ENCODE measurements around the gene TRAF7.
"Not testable (repeated sequence)": the region's sequence is repeated elsewhere in the genome, so short reads cannot be mapped to it uniquely, and the experiment has no call there.

TRAF7 gene

DNA sequence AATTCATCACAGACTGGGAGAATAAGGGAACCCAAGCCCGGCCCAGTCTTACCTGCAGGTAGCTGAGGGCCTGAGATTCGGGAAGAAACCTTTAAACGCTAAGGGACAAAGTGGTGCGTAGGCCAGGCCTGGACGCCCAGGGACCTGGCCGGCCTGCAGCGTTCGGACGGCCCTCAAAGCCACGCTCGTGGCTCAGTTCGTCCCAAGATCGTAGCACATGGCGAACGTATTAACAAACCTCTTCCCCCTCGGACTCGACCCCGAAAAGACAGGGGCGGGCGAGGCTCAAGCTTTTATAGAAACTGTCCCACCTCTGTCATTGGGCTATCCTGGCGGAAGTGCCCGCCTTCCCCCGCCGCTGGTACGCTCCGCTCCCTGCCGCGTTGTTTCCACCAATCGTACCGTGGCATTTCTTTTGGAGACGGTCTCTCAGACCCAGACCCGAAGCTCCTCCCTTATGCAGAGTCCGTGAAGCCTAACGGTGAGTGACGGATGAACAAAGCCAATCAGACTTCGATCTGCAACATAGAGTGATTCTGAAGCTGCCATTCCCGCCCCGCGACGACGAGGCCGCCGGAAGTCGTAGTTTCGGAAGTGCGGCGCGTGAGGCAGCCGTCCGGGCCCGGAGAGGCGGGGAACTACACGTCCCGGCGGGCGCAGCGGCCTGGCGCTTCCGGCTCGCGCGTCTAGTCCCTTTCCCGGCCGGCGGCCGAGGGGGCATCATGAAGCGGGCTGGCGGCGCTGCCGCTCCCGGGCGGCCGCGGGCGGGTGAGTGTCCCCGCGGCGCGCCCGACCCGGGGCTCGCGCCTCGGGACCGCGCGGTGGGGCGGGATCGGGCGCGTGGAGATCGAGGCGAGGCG is at the start of gene TRAF7:
Gene TRAF7 (plus strand): TSS at position 692 of the 860 bp plus-strand sequence. CDS start 8,139 bp downstream, outside the sequence.
- TF ChIP-seq, protein P1, sequence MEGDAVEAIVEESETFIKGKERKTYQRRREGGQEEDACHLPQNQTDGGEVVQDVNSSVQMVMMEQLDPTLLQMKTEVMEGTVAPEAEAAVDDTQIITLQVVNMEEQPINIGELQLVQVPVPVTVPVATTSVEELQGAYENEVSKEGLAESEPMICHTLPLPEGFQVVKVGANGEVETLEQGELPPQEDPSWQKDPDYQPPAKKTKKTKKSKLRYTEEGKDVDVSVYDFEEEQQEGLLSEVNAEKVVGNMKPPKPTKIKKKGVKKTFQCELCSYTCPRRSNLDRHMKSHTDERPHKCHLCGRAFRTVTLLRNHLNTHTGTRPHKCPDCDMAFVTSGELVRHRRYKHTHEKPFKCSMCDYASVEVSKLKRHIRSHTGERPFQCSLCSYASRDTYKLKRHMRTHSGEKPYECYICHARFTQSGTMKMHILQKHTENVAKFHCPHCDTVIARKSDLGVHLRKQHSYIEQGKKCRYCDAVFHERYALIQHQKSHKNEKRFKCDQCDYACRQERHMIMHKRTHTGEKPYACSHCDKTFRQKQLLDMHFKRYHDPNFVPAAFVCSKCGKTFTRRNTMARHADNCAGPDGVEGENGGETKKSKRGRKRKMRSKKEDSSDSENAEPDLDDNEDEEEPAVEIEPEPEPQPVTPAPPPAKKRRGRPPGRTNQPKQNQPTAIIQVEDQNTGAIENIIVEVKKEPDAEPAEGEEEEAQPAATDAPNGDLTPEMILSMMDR (IDR thresholded peaks at IDR 0.05; ENCODE audit: insufficient read depth, missing control alignments), result no peak
- DNase-seq (ENCODE audit: insufficient read length, low spot score), result peak; percentile 98
- FAIRE-seq, result no peak

DNA sequence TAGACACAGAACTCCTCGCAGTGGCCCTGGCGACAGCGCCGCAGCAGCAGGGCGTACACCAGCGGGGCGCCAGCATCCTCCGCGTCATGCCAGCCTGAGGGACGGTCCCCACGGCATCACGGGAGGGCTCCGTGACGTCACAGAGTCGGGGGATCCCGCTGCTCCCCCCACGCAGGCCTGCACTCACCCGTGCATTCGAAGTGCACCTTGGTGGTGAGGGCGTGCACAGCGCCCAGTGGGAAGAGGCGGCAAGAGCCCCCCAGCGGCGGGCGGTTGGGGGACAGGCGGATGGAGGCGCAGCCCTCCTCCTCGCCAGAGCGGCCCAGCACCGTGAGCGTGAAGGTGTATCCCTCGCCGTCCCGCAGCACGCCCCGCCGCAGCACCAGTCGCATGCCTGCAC is 49.4 kb upstream of the TRAF7 start:
- FAIRE-seq, result not testable (repeated sequence)

DNA sequence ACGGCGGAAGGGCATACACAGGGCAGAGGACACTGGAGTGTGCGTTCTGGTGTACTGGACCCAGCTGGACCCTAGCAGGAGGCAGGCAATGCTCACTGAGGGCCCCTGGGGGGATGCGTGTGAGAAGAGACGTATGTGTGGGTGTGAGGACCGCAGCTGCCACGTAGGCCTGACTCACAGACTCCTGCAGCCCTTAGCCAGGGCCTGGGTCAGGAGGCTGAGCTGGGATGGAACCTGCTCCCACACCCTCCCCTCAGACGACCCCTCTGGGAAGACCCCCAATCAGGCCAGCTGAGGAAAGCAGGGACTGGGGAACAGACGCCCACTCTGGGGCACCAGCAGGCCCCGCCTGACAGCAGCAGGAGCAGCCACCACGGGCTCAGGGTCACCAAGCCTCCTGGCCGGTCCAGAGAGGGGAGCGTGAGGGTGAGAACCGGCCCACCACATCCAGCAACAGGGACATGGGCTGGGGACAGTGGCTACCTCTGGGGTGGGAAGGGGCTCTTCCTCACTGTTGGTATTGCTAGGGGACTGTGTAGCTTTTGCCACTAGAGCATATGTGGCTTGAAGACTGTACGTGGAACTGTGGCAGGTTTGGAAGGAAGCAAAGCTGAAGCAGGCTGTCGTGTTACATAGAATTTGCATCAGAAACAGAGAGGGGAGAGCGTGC is 48.3 kb upstream of the TRAF7 start:
- not testable (repeated sequence) for FAIRE-seq

More for the DNA sequence above, 49.4 kb upstream of the TRAF7 start:
- not testable (repeated sequence) for DNase-seq (ENCODE audit: insufficient read length, low spot score)

DNA sequence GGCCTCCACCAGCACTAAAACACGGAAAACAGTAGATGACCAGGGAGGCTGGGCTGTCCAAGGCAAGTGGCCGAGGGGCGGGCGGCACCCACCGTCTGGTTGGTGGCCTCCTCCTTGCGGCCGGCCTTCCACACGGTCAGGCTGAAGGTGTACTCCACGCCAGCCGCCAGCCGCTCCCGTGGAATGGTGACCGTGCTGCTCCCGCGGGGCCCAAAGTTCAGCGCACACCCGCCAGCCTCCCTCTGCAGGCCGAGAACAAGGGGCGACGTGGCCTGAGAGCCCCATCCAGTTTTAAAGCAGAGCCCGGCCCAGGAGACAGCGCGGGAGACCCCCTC is 47.8 kb upstream of the TRAF7 start:
- not testable (repeated sequence) for DNase-seq (ENCODE audit: insufficient read length, low spot score); FAIRE-seq

More for the DNA sequence above, 48.3 kb upstream of the TRAF7 start:
- not testable (repeated sequence) for DNase-seq (ENCODE audit: insufficient read length, low spot score)

DNA sequence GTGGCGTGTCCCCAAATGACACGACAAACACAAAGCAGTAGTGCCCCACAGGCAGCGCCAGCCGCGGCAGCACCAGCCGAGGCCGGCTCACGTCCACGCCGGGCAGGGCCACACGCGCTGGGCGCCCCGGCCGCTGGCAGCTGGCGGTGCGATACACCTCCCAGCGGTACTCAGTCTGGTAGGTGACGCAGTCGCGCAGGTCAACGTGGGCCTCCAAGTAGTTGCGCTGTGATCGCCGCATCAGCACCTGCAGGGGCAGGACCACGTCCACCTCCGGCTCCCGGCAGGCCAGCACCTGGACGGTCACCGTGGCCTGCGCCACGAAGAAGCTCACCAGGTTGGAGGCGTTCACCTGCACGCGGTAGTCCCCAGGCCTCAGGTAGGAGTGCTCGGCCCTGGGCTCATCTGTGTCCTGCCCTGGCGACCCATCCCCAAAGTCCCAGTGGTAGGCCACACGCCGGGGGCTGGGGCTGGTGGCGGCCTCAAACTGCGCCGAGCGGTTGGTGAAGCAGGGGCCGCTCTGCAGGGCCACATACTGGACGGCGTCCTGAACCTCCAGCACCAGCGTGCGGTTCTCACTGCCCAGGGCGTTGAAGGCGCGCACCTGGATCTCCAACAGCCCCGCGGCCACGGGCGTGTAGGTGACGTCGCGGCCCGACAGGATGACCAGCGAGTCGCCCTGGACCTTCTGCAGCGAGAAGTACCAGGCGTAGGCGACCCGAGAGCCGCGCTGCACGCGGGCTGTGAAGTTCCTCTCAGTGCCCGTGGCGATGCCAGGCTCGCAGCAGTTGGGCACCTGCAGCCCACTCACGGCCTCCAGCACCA is 46.9 kb upstream of the TRAF7 start:
- not testable (repeated sequence) for DNase-seq (ENCODE audit: insufficient read length, low spot score); FAIRE-seq

DNA sequence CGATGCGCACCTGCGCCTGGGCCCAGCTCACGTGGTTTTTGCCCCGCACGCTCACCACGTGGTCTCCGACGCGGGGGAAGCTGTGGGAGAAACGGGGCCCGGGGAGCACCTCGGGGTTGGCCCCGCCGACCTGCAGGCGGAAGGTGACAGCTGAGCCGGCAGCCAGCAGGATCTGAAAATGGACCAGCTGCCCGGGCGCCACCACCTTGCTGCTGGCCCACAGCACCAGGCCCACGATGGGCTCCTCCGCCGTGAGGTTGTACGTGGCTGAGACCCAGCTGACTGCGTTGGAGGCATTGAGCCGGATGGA is 46.4 kb upstream of the TRAF7 start:
- not testable (repeated sequence) for FAIRE-seq; DNase-seq (ENCODE audit: insufficient read length, low spot score)

DNA sequence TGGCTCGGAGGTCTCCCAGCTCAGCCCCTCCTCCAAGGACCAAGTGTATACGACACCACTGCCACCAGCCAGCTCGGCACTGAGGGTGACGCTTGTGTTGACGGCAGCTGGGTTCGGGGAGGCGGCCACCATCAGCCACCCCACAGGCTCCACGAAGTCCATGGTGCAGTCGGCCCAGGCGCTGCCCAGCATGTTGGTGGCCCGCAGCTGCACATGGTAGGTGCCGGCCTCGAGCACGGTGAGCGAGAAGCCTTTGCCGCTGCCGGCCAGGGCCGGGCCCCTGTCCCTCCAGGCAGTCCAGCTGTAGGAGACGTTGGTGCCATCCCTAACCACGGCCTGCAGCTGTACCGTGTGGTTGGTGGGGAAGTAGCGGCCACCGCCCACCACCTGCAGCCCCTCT is 45.7 kb upstream of the TRAF7 start:
- FAIRE-seq; DNase-seq (ENCODE audit: insufficient read length, low spot score): not testable (repeated sequence)

DNA sequence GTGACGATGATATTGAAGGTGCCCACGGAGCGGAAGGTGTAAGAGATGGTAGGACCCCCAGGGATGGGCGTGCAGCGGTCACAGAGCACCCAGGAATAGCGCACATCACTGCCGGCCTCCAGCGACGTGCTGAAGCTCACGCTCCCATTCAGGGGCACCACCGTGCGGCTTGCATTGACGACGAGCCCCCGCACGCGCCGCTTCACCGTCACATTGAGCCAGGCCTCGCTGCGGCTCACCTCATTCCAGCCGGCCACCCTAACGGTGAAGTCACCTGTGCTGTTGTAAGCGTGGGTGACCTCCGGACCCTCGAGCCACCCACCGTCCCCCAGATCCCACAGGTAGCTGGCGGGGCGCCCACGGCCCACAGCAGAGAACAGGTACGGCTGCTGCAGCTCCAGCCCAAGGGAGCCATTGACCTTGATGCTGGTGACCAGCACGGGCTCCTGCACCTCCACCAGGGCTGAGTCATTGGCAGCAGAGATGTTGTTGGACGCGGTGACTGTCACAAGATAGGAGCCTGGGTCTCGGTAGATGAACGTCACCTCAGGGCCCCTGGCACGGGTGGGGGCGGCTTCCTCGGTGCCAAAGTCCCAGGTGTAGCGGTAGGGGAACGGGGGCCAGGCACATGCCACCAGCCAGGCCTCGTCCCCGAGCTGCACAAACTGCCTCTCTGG is 45.1 kb upstream of the TRAF7 start:
- not testable (repeated sequence) for FAIRE-seq; DNase-seq (ENCODE audit: insufficient read length, low spot score)

DNA sequence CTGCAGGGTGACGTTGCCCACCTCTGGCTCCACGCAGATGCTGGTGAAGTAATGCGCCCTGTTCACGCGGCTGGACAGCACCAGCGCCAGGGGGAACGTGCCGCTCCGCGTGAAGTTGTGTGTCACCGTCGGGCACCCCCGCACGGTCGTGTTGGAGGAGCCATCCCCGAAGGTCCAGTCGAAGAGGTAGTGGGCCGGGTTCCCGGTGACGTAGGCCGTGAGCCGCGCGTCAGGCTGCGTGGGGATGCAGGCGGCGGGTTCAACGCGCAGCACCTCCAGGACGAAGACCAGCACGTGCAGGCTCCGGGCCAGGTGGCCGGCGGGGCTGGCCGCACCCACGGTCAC is 44.6 kb upstream of the TRAF7 start:
- DNase-seq (ENCODE audit: insufficient read length, low spot score); FAIRE-seq: not testable (repeated sequence)

DNA sequence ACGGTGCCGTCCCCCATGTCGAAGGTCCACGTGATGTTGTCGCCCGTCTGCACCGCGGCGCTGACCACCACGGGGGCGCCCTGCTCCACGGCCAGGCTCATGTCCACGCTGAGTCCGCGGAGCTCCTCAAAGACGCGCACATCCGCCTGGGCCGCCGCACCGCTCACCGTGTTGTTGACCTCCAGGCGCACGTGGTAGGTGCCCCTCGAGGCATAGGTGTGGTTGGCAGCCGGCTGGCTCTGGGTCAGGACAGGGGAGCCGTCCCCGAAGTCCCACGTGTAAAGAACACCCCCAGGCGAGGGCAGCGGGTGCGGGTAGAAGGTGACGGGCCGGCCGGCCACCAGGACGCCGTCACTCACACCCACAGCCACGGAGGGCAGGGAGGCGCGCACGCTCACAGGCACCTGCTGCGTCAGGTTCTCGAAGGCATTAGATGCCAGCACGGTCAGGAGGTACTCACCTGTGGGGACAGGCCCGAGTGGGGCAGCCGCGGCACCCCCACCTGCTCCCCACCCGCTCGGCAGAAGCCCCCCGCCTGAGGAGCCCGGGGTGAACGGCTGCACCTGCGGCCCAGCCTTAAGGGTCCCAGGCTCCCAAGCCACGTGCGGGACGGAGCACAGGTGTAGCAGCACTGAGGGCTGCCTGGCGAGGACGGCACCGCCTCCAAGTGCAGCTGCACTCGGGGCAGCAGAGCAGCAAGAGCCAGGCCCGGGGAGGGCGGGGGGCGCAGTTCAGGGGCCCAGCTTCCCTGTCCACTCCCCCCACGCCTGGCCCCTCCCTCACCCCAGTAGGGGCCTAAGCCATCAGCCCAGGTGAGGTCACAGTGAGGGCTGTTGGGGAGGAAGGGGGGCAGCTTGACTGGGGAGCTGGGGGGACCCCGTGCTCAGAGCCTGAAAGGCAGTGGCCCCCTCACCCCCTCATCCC is 43.9 kb upstream of the TRAF7 start:
- FAIRE-seq, result not testable (repeated sequence)

DNA sequence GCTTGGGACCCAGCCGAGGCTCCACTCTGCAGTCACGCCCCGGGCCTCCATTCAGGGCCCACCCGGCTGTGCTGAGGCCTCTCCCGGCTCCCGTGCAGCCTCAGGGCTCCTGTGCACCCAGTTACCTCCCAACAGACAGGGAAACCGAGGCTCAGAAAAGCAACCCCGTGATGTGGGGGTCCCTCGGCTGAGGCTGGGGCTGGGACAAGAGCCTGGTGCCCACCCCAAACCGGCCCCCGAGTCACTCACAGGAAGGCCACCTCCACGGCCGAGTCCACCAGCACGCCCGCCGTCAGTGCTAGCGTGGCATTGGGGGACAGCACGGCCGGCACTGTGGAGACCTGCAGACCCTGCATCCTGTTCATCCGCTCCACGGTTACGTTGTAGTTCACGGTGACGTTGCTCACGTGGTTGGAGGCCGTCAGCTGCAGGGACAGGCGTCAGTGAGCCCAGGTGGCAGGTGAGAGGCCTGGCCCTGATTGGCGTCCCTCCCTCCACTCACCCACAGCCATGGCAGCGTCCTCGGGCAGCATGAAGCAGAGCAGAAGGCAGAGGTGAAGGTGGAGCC is 43.0 kb upstream of the TRAF7 start:
- FAIRE-seq; DNase-seq (ENCODE audit: insufficient read length, low spot score): not testable (repeated sequence)

More for the DNA sequence above, 43.9 kb upstream of the TRAF7 start:
- DNase-seq (ENCODE audit: insufficient read length, low spot score), result not testable (repeated sequence)

DNA sequence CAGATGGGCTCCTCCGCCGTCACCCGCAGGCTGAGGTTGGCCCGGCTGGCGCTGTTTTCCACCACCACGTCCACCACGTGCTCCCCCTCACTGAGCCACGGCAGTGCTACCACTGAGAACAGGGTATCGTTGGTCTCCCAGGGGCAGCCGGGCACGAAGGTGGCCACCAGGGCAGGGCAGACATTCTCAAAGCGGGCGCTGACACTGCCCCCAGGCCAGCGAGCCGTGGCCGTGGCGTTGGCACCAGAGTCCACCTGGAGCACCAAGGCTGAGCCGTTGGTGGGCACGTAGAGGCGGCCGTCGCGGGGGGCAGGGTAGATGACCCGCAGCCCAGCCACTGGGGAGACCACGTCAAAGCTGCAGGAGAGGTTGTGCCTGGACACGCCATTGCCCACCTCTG is 41.4 kb upstream of the TRAF7 start:
- not testable (repeated sequence) for DNase-seq (ENCODE audit: insufficient read length, low spot score); FAIRE-seq

DNA sequence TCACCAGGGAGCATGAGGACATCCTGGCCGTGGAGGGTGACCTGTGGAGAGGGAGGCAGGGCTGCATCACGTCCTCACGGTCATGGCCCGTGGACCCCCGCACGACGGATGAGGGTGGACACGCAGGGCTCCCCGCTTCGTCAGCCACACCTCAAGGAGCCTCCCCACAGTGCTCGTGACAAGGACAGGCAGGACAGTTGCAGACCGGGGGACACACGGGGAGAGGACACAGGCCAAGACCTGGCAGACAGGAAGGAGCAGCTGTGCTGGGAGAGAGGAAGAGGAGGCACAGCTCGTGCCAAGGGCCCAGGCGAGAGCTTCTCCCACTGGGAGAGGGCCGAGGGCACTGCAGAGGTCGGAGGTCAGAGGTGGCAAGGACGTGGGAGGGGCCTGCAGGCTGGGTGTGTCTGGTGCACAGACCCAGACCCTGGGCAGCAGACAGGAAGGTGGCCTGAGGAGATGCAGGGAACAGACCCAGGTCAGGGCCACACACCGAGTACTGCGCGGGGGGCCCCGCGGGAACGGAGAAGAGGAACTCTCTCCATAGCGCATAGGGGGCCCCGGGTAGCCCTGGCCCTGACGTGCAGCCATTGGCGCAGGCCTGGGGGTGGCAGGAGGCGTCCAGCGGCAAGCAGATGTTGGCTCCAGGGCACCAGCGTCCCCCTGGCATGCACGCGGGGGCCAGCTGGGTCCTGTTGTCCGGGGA is 40.5 kb upstream of the TRAF7 start:
- not testable (repeated sequence) for FAIRE-seq; DNase-seq (ENCODE audit: insufficient read length, low spot score)

Data from D721Med (cell line).